Tibial artery (tissue), 4 donors: ENCODE results near the gene OSBPL1A.

ENCODE experiments used
- DNase-seq, 2 donors: peaks; one replicate each; pipeline ENCODE4 v3.0.0-alpha.2; 2019
- H3K27ac ChIP-seq, 2 donors: fragments of 200-600 bp; sonication (generic) in 1 of 2; 1 replicate in 1 of 2; 2 replicates in 1 of 2; pipeline ENCODE4 v1.5.1; 2018 to 2019; ENCODE audit warnings: mild to moderate bottlenecking in 1 of 2
- H3K27me3 ChIP-seq, 2 donors: fragments of 200-600 bp; sonication (generic) in 1 of 2; one replicate each; pipeline versions ENCODE4 v1.5.1 to v1.6.0; 2016 to 2019
- H3K36me3 ChIP-seq, 3 donors: fragments of 200-600 bp; sonication (generic) in 2 of 3; one replicate each; pipeline ENCODE4 v1.5.1; 2016 to 2019; ENCODE audit warnings: mild to moderate bottlenecking in 2 of 3
- H3K4me1 ChIP-seq, 4 donors: fragments of 200-600 bp; sonication (generic) in 2 of 4; 1 replicate in 3 of 4; 2 replicates in 1 of 4; pipeline ENCODE4 v1.5.1; 2016 to 2019
- H3K4me3 ChIP-seq, 2 donors: fragments of 200-600 bp; sonication (generic) in 1 of 2; 1 replicate in 1 of 2; 2 replicates in 1 of 2; pipeline ENCODE4 v1.5.1; 2018 to 2019; ENCODE audit warnings: mild to moderate bottlenecking in 2 of 2
- H3K9me3 ChIP-seq, 3 donors: fragments of 200-600 bp; sonication (generic) in 1 of 3; one replicate each; pipeline ENCODE4 v1.5.1; 2016 to 2019
- CTCF ChIP-seq, 2 experiments: fragments of 200-600 bp in 1 of 2; fragments of 450-650 bp in 1 of 2; IDR thresholded peaks; one replicate each; pipeline ENCODE4 v1.5.1; 2017 to 2019; ENCODE audit warnings: antibody characterized with exemption in 2 of 2, mild to moderate bottlenecking in 1 of 2, moderate library complexity in 1 of 2
- intact Hi-C: fragments of 100-400 bp; cut with DNase I; formaldehyde crosslinking; loops from one replicate; pipeline ENCODE4 v1.15.0; 2023; ENCODE audit warnings: low total_unique reads

OSBPL1A gene

GRCh38 chr18:24432618-24433017 lies 35.0 kb upstream of the OSBPL1A start:
- Histone ChIP-seq H3K4me3 (no peak overlapping the region), H3K4me1 (peaks cover 0 to 9% (median 1%) of the 10 kb centered on the region in 4 donors), H3K27ac (no peak overlapping the region), H3K27me3 (no peaks in the 10 kb centered on the region), H3K36me3 (peaks cover 0 to 29% (median 6%) of the 10 kb centered on the region in 3 donors), H3K9me3 (no peaks in the 10 kb centered on the region)
- DNase-seq: no peak
- intact Hi-C loops: loop anchor here (10.0 kb wide), 1 partner anchor 58 kb away; no protein-coding TSS in a partner anchor
- no peak for TF ChIP-seq CTCF (IDR thresholded peaks at IDR 0.05)

GRCh38 chr18:24429188-24429587 lies 31.6 kb upstream of the OSBPL1A start:
- Histone ChIP-seq H3K36me3 (peaks cover 0 to 13% (median 6%) of the 10 kb centered on the region in 3 donors), H3K27me3 (no peaks in the 10 kb centered on the region), H3K9me3 (no peaks in the 10 kb centered on the region), H3K4me1 (peaks cover 0 to 16% (median 3%) of the 10 kb centered on the region in 4 donors), H3K27ac (no peak overlapping the region), H3K4me3 (no peak overlapping the region)
- intact Hi-C loops: loop anchor here (10.0 kb wide), 2 partner anchors 56 to 74 kb away; no protein-coding TSS in a partner anchor
- no peak for TF ChIP-seq CTCF (IDR thresholded peaks at IDR 0.05)
- DNase-seq: no peak

- intact Hi-C loops: loop anchor here (10.0 kb wide), 2 partner anchors 56 to 74 kb away; no protein-coding TSS in a partner anchor
These were observed 31.1 kb upstream of the OSBPL1A start for GRCh38 chr18:24428709-24429108.

GRCh38 chr18:24427484-24427883 lies 29.9 kb upstream of the OSBPL1A start:
- no peak for DNase-seq
- Histone ChIP-seq H3K27me3 (peaks cover 0 to 2% of the 10 kb centered on the region in 2 donors), H3K4me1 (peaks cover 0 to 16% (median 3%) of the 10 kb centered on the region in 4 donors), H3K9me3 (no peaks in the 10 kb centered on the region), H3K4me3 (peak overlapping the region; percentile 80 to 83), H3K36me3 (peaks cover 0 to 13% (median 6%) of the 10 kb centered on the region in 3 donors), H3K27ac (peak overlapping the region in 1 of 2 donors; percentile 86)
- intact Hi-C loops: loop anchor here (10.0 kb wide), 2 partner anchors 57 to 73 kb away; no protein-coding TSS in a partner anchor
- TF ChIP-seq CTCF (IDR thresholded peaks at IDR 0.05): no peak

More at GRCh38 chr18:24428709-24429108, 31.1 kb upstream of the OSBPL1A start:
- no peak overlapping the region for H3K4me3 ChIP-seq
- peaks cover 0 to 13% (median 6%) of the 10 kb centered on the region in 3 donors for H3K36me3 ChIP-seq
- no peak for DNase-seq
- no peak overlapping the region for H3K27ac ChIP-seq
- peaks cover 0 to 16% (median 3%) of the 10 kb centered on the region in 4 donors for H3K4me1 ChIP-seq
- H3K27me3 ChIP-seq: peaks cover 0 to 2% of the 10 kb centered on the region in 2 donors
- no peaks in the 10 kb centered on the region for H3K9me3 ChIP-seq
- no peak for TF ChIP-seq CTCF (IDR thresholded peaks at IDR 0.05)

- peaks cover 0 to 16% (median 3%) of the 10 kb centered on the region in 4 donors for H3K4me1 ChIP-seq
- no peak for TF ChIP-seq CTCF (IDR thresholded peaks at IDR 0.05)
- H3K36me3 ChIP-seq: peaks cover 0 to 10% (median 2%) of the 10 kb centered on the region in 3 donors
- H3K4me3 ChIP-seq: peak within 1 kb of the TSS; percentile 80 to 83
- H3K9me3 ChIP-seq: no peaks in the 10 kb centered on the region
- intact Hi-C loops: loop anchor here (1.0 to 10.0 kb wide), 3 partner anchors 28 to 72 kb away; no protein-coding TSS in a partner anchor
- peaks cover 0 to 2% of the 10 kb centered on the region in 2 donors for H3K27me3 ChIP-seq
- peak within 1 kb of the TSS; percentile 84 to 86 for H3K27ac ChIP-seq
- DNase-seq: peak; percentile 65 to 87
These were observed 29.0 kb upstream of the OSBPL1A start, which contains the start of gene IMPACT for GRCh38 chr18:24426398-24427294. IMPACT (plus strand) TSS chr18:24426670; CDS start chr18:24426757, 87 bp downstream.
